ENCODE results near the gene DCP2.

DNA sequence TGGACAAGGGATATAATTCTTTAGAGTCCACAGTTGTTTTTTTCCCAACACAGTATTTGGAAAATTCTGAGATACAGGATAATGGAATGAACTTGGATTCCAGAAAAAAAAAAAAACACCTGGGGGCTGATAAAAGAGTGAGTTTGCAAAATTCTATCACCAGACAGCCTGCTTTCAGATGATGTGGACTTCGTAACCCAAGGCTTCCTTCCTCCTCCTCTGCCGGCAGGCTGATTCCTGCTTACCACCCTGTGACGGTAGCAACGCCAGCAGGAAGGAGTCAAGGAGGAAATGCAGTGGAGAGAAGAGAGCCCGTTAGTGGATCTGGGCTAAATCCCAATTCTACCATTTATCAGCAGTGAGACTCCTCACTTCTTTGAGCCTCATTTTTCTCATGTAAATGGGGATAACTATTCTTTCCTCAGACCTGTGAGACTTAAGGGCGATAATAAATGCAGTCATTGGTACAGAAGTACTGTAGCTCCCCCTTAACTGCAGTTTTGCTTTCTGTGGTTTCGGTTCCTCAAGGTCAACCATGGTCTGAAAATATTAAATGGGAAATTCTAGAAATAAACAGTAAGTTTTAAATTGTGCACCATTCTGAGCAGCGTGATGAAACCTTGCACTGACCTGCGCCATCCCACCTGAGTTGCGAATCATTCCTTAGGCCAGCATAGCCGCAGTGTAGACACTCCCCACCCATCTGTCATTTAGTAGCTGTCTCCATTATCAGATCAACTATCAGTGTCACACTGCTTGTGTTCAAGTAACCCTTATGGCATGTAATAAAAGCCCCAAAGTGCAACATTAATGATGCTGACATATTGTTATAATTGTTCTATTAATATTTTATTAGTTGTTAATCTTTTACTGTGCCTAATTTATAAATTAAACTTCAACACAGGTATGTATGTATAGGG, 71.4 kb downstream of the DCP2 start:
- TF ChIP-seq, protein P1, sequence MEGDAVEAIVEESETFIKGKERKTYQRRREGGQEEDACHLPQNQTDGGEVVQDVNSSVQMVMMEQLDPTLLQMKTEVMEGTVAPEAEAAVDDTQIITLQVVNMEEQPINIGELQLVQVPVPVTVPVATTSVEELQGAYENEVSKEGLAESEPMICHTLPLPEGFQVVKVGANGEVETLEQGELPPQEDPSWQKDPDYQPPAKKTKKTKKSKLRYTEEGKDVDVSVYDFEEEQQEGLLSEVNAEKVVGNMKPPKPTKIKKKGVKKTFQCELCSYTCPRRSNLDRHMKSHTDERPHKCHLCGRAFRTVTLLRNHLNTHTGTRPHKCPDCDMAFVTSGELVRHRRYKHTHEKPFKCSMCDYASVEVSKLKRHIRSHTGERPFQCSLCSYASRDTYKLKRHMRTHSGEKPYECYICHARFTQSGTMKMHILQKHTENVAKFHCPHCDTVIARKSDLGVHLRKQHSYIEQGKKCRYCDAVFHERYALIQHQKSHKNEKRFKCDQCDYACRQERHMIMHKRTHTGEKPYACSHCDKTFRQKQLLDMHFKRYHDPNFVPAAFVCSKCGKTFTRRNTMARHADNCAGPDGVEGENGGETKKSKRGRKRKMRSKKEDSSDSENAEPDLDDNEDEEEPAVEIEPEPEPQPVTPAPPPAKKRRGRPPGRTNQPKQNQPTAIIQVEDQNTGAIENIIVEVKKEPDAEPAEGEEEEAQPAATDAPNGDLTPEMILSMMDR (IDR thresholded peaks at IDR 0.05; ENCODE audit: low read length), result no peak
- TF ChIP-seq EZH2 (IDR thresholded peaks at IDR 0.05; ENCODE audit: borderline replicate concordance, low read length), result no peak

Measured in OCI-LY1 (cell line).